OCI-LY1 (cell line): ENCODE data around the gene TOP2A.

Experiments
- H2AFZ ChIP-seq: fragments of 200-600 bp; sonication (generic), shearing (Covaris generic); 2 replicates; pipeline ENCODE4 v1.6.0; 2014; ENCODE audit warnings: antibody characterized with exemption, mild to moderate bottlenecking, low read length
- H3F3A ChIP-seq: fragments of 200-600 bp; sonication (generic), shearing (Covaris generic); 2 replicates; pipeline ENCODE4 v1.6.0; 2014; ENCODE audit warnings: mild to moderate bottlenecking, antibody characterized with exemption, low read length, moderate library complexity; ENCODE audit not compliant: insufficient read depth
- H3K27ac ChIP-seq: fragments of 200-600 bp; sonication (generic); 2 replicates; pipeline ENCODE4 v1.5.1; 2014; ENCODE audit warnings: low read length, mixed run types, mild to moderate bottlenecking, low read depth; ENCODE audit not compliant: poor library complexity, severe bottlenecking
- H3K27me3 ChIP-seq: fragments of 200-600 bp; sonication (generic); 2 replicates; pipeline ENCODE4 v1.6.0; 2014; ENCODE audit warnings: antibody characterized with exemption, mild to moderate bottlenecking, low read length, moderate library complexity; ENCODE audit not compliant: insufficient read depth
- H3K36me3 ChIP-seq: fragments of 200-600 bp; sonication (generic); 2 replicates; pipeline ENCODE4 v1.6.1; 2014; ENCODE audit warnings: mild to moderate bottlenecking, antibody characterized with exemption, low read length, moderate library complexity, mixed read lengths; ENCODE audit not compliant: insufficient read depth
- H3K4me1 ChIP-seq: fragments of 200-600 bp; sonication (generic); 2 replicates; pipeline ENCODE4 v1.5.1; 2014; ENCODE audit warnings: mild to moderate bottlenecking, low read length, moderate library complexity; ENCODE audit not compliant: insufficient read depth, severe bottlenecking
- H3K4me2 ChIP-seq: fragments of 200-600 bp; sonication (generic), shearing (Covaris generic); 2 replicates; pipeline ENCODE4 v1.6.1; 2014; ENCODE audit warnings: low read length
- H3K4me3 ChIP-seq: fragments of 200-600 bp; sonication (generic); 2 replicates; pipeline ENCODE4 v1.5.1; 2014; ENCODE audit warnings: low read length, low read depth, mild to moderate bottlenecking, mixed read lengths; ENCODE audit not compliant: poor library complexity, severe bottlenecking
- H3K79me2 ChIP-seq: fragments of 200-600 bp; shearing (Covaris generic); 2 replicates; pipeline ENCODE4 v1.6.1; 2016; ENCODE audit warnings: mixed run types, low read length, mixed read lengths; ENCODE audit not compliant: insufficient read depth
- H3K9ac ChIP-seq: fragments of 200-600 bp; sonication (generic), shearing (Covaris generic); 2 replicates; pipeline ENCODE4 v1.6.1; 2014; ENCODE audit warnings: mild to moderate bottlenecking, low read length, mixed read lengths
- H3K9me2 ChIP-seq: fragments of 200-600 bp; sonication (generic), shearing (Covaris generic); 2 replicates; pipeline ENCODE4 v1.6.1; 2014; ENCODE audit warnings: low read depth, mild to moderate bottlenecking, low read length, mixed read lengths
- H3K9me3 ChIP-seq: fragments of 200-600 bp; shearing (Covaris generic); 2 replicates; pipeline ENCODE4 v1.6.1; 2014; ENCODE audit warnings: low read length, mixed read lengths
- H4K20me1 ChIP-seq: fragments of 200-600 bp; sonication (generic), shearing (Covaris generic); 2 replicates; pipeline ENCODE4 v1.6.0; 2016; ENCODE audit warnings: mild to moderate bottlenecking, low read length; ENCODE audit not compliant: insufficient read depth
- EZH2 ChIP-seq: fragments of 200-600 bp; sonication (generic), shearing (Covaris generic); IDR thresholded peaks from 2 replicates; pipeline ENCODE4 v1.8.0; 2017; ENCODE audit warnings: borderline replicate concordance, mixed run types, mild to moderate bottlenecking, antibody characterized with exemption, low read length, moderate library complexity, mixed read lengths
- TF ChIP-seq, protein P1 (sequence below): fragments of 200-600 bp; sonication (generic), shearing (Covaris generic); IDR thresholded peaks from 2 replicates; pipeline ENCODE4 v1.5.1; 2017; ENCODE audit warnings: mild to moderate bottlenecking, antibody characterized with exemption, low read length, moderate library complexity, mixed read lengths

The TOP2A gene

GRCh38 chr17:40358323-40359038 lies 59.2 kb downstream of the TOP2A start:
- TF ChIP-seq, protein P1, sequence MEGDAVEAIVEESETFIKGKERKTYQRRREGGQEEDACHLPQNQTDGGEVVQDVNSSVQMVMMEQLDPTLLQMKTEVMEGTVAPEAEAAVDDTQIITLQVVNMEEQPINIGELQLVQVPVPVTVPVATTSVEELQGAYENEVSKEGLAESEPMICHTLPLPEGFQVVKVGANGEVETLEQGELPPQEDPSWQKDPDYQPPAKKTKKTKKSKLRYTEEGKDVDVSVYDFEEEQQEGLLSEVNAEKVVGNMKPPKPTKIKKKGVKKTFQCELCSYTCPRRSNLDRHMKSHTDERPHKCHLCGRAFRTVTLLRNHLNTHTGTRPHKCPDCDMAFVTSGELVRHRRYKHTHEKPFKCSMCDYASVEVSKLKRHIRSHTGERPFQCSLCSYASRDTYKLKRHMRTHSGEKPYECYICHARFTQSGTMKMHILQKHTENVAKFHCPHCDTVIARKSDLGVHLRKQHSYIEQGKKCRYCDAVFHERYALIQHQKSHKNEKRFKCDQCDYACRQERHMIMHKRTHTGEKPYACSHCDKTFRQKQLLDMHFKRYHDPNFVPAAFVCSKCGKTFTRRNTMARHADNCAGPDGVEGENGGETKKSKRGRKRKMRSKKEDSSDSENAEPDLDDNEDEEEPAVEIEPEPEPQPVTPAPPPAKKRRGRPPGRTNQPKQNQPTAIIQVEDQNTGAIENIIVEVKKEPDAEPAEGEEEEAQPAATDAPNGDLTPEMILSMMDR, result peak; percentile 91
- TF ChIP-seq EZH2, result no peak
- no peak overlapping the region for H3K27ac ChIP-seq
- H3K4me1 ChIP-seq, result peaks cover 11% of the 10 kb centered on the region
- no peaks in the 10 kb centered on the region for H4K20me1 ChIP-seq
- no peaks in the 10 kb centered on the region for H3F3A ChIP-seq
- no peak overlapping the region for H2AFZ ChIP-seq
- no peaks in the 10 kb centered on the region for H3K9me2 ChIP-seq
- no peak overlapping the region for H3K4me3 ChIP-seq
- H3K9ac ChIP-seq, result no peak overlapping the region
- peak overlapping the region; percentile 56 for H3K4me2 ChIP-seq
- no peaks in the 10 kb centered on the region; the same call in 1 of the 2 replicates for H3K27me3 ChIP-seq
- no peaks in the 10 kb centered on the region for H3K79me2 ChIP-seq
- no peaks in the 10 kb centered on the region for H3K9me3 ChIP-seq
- H3K36me3 ChIP-seq, result no peaks in the 10 kb centered on the region

- no peak overlapping the region for H2AFZ ChIP-seq
- no peaks in the 10 kb centered on the region for H3K9me2 ChIP-seq
- no peaks in the 10 kb centered on the region for H3K9me3 ChIP-seq
- H3K27ac ChIP-seq, result no peak overlapping the region
- no peaks in the 10 kb centered on the region for H3K79me2 ChIP-seq
- no peaks in the 10 kb centered on the region for H3F3A ChIP-seq
- peaks cover 1% of the 10 kb centered on the region; the same call in 1 of the 2 replicates for H3K27me3 ChIP-seq
- no peaks in the 10 kb centered on the region for H4K20me1 ChIP-seq
- no peak overlapping the region for H3K4me2 ChIP-seq
- TF ChIP-seq, protein P1, result no peak
- TF ChIP-seq EZH2, result no peak
- no peak overlapping the region for H3K4me3 ChIP-seq
- no peak overlapping the region for H3K9ac ChIP-seq
- H3K36me3 ChIP-seq, result no peaks in the 10 kb centered on the region
- peaks cover 9% of the 10 kb centered on the region for H3K4me1 ChIP-seq
Measured at GRCh38 chr17:40356990-40357881, 60.5 kb downstream of the TOP2A start.

DNA sequence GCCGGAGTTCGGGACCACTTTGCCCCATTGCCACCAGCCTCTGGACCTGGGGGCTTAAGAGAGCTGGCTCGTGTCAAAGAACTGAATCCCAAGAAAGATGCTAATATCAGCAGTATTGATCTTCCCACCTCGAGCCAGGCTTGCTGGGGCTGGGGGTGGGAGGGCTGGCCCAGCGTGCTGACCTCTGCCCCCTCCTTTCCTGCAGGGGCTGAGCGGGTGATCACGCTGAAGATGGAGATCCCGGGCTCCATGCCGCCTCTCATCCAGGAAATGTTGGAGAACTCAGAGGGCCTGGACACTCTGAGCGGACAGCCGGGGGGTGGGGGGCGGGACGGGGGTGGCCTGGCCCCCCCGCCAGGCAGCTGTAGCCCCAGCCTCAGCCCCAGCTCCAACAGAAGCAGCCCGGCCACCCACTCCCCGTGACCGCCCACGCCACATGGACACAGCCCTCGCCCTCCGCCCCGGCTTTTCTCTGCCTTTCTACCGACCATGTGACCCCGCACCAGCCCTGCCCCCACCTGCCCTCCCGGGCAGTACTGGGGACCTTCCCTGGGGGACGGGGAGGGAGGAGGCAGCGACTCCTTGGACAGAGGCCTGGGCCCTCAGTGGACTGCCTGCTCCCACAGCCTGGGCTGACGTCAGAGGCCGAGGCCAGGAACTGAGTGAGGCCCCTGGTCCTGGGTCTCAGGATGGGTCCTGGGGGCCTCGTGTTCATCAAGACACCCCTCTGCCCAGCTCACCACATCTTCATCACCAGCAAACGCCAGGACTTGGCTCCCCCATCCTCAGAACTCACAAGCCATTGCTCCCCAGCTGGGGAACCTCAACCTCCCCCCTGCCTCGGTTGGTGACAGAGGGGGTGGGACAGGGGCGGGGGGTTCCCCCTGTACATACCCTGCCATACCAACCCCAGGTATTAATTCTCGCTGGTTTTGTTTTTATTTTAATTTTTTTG lies 61.6 kb downstream of the TOP2A start:
- no peaks in the 10 kb centered on the region for H3F3A ChIP-seq
- H3K9ac ChIP-seq, result no peak overlapping the region
- no peak overlapping the region for H2AFZ ChIP-seq
- H3K4me3 ChIP-seq, result no peak overlapping the region
- no peaks in the 10 kb centered on the region for H3K9me2 ChIP-seq
- H4K20me1 ChIP-seq, result no peaks in the 10 kb centered on the region
- TF ChIP-seq, protein P1, result no peak
- no peak for TF ChIP-seq EZH2
- no peaks in the 10 kb centered on the region for H3K9me3 ChIP-seq
- no peaks in the 10 kb centered on the region for H3K79me2 ChIP-seq
- peaks cover 5% of the 10 kb centered on the region for H3K4me1 ChIP-seq
- H3K4me2 ChIP-seq, result no peak overlapping the region
- H3K27ac ChIP-seq, result no peak overlapping the region
- H3K27me3 ChIP-seq, result peaks cover 5% of the 10 kb centered on the region; the same call in 1 of the 2 replicates
- no peaks in the 10 kb centered on the region for H3K36me3 ChIP-seq
